GM20000 (cell line): ENCODE measurements around the gene COL7A1.

Source experiments
- DNase-seq: peaks from one replicate; pipeline ENCODE4 v3.0.0; 2012; ENCODE audit warnings: low spot score
- CTCF ChIP-seq: IDR thresholded peaks from 2 replicates; pipeline ENCODE4 v1.5.1; 2012; ENCODE audit warnings: mild to moderate bottlenecking, control low read depth; ENCODE audit errors: extremely low read depth, missing control alignments

COL7A1 gene

GRCh38 chr3:48635222-48636021 is 40.3 kb upstream of the COL7A1 start, which contains the start of gene SLC26A6:
Gene SLC26A6, minus strand, starts transcription at chr3:48635461. Its CDS starts 68 bp downstream, at chr3:48635393.
- peak; percentile 100 for DNase-seq
- peak; percentile 58 for TF ChIP-seq CTCF

- no peak for TF ChIP-seq CTCF
- peak; percentile 79 for DNase-seq
Observed at GRCh38 chr3:48634661-48635221, 39.6 kb upstream of the COL7A1 start.

- no peak for DNase-seq
- no peak for TF ChIP-seq CTCF
Observed at GRCh38 chr3:48633743-48634142, 38.6 kb upstream of the COL7A1 start.

- TF ChIP-seq CTCF: no peak
Observed at GRCh38 chr3:48633256-48633655, 38.1 kb upstream of the COL7A1 start.

GRCh38 chr3:48631516-48632448 is 36.7 kb upstream of the COL7A1 start:
- TF ChIP-seq CTCF: no peak
- no peak for DNase-seq

More at GRCh38 chr3:48633256-48633655, 38.1 kb upstream of the COL7A1 start:
- no peak for DNase-seq

- no peak for TF ChIP-seq CTCF
- no peak for DNase-seq
Observed at GRCh38 chr3:48630833-48631232, 35.7 kb upstream of the COL7A1 start.
